HCT116 (cell line): ENCODE results near the gene BFSP2. TPM values are rescaled to one million over a fixed set of nuclear protein-coding genes. Genes with fewer than 3 reads are reported as not detected.

Experiments used
- ATAC-seq: fragments of 200-7000 bp; cut with Tn5 transposase; 2 replicates; pipeline ENCODE4 v1.9.1; 2020; ENCODE audit warnings: mild to moderate bottlenecking, moderate library complexity
- BruUV-seq: library from RNA; stranded (reverse); fragments of 400-500 nt; replicated peaks from 2 replicates; lab custom pipeline; 2021; lab: Mats Ljungman, UMichigan
- CTCF ChIA-PET: fragments of 300-600 bp; sonication (Branson Sonifier 250); formaldehyde crosslinking; loops from one replicate; lab custom pipeline; 2021; ENCODE audit warnings: antibody characterized with exemption; lab: Charles Lee
- POLR2A ChIA-PET: fragments of 300-600, 350-600 bp; sonication (Branson Sonifier 250); formaldehyde crosslinking; loops from one replicate; lab custom pipeline; 2021; ENCODE audit warnings: antibody characterized with exemption; lab: Charles Lee
- RAD21 ChIA-PET, 2 experiments: fragments of 300-600 bp; sonication (Branson Sonifier 250); formaldehyde crosslinking; loops; one replicate each; lab custom pipeline; 2023; ENCODE audit warnings: low total read pairs in 2 of 2; ENCODE audit not compliant: uncharacterized antibody in 2 of 2, unreplicated experiment in 2 of 2, low non-redundant PET in 1 of 2; lab: Charles Lee
- DNase-seq: peaks from one replicate; pipeline ENCODE4 v3.0.0-alpha.2; 2010; ENCODE audit warnings: low read depth, low spot score
- H2AFZ ChIP-seq: fragments of 200-600 bp; shearing (Covaris generic), sonication (generic); 2 replicates; pipeline ENCODE4 v1.6.1; 2017; ENCODE audit warnings: low read depth, mixed run types, mixed read lengths, antibody characterized with exemption, low read length; ENCODE audit not compliant: poor library complexity, severe bottlenecking
- H3K27ac ChIP-seq: 2 replicates; pipeline ENCODE4 v1.5.1; 2012; ENCODE audit warnings: low read depth, low read length
- H3K27me3 ChIP-seq: fragments of 200-600 bp; sonication (generic); 2 replicates; pipeline ENCODE4 v1.6.1; 2016; ENCODE audit warnings: mixed run types, low read length, mixed read lengths; ENCODE audit not compliant: insufficient read depth
- H3K36me3 ChIP-seq, 2 experiments: fragments of 200-500 bp in 1 of 2; fragments of 200-600 bp in 1 of 2; sonication (Bioruptor generic) in 1 of 2; sonication (generic) in 1 of 2; 2 replicates each; pipeline versions ENCODE4 v1.5.1 to v1.6.1; 2014 to 2016; ENCODE audit warnings: low read length in 2 of 2, inconsistent platforms in 1 of 2, mixed read lengths in 1 of 2, mixed run types in 1 of 2; ENCODE audit not compliant: insufficient read depth in 2 of 2, control insufficient read depth in 1 of 2
- H3K4me1 ChIP-seq, 2 experiments: fragments of 200-600 bp in 1 of 2; sonication (generic) in 1 of 2; 2 replicates each; pipeline versions ENCODE4 v1.5.1 to v1.6.1; 2012 to 2017; ENCODE audit warnings: low read length in 2 of 2, inconsistent platforms in 1 of 2, mild to moderate bottlenecking in 1 of 2, mixed read lengths in 1 of 2, mixed run types in 1 of 2, moderate library complexity in 1 of 2; ENCODE audit not compliant: insufficient read depth in 2 of 2, control insufficient read depth in 1 of 2
- H3K4me2 ChIP-seq: fragments of 200-600 bp; sonication (generic); 2 replicates; pipeline ENCODE4 v1.6.1; 2017; ENCODE audit warnings: mixed run types, low read length, mixed read lengths
- H3K4me3 ChIP-seq, 2 experiments: fragments of 200-600 bp in 1 of 2; sonication (generic) in 1 of 2; replicated peaks in 1 of 2; 2 replicates each; pipeline ENCODE4 v1.5.1; 2011 to 2016; ENCODE audit warnings: low read length in 2 of 2, control low read depth in 1 of 2, low read depth in 1 of 2, mild to moderate bottlenecking in 1 of 2, mixed read lengths in 1 of 2, mixed run types in 1 of 2
- H3K79me2 ChIP-seq: fragments of 200-600 bp; sonication (generic); 2 replicates; pipeline ENCODE4 v1.6.1; 2017; ENCODE audit warnings: mild to moderate bottlenecking, mixed run types, low read length, moderate library complexity, mixed read lengths; ENCODE audit not compliant: insufficient read depth
- H3K9ac ChIP-seq: fragments of 200-600 bp; sonication (generic); 2 replicates; pipeline ENCODE4 v1.6.1; 2016; ENCODE audit warnings: low read length, mixed read lengths
- H3K9me2 ChIP-seq: fragments of 200-600 bp; sonication (generic), shearing (Covaris generic); 2 replicates; pipeline ENCODE4 v1.6.1; 2017; ENCODE audit warnings: mixed run types, mild to moderate bottlenecking, moderate library complexity; ENCODE audit not compliant: insufficient read depth
- H3K9me3 ChIP-seq, 2 experiments: fragments of 200-500 bp in 1 of 2; fragments of 200-600 bp in 1 of 2; sonication (Bioruptor generic) in 1 of 2; sonication (generic) in 1 of 2; 2 replicates each; pipeline ENCODE4 v1.6.1; 2014 to 2017; ENCODE audit warnings: low read length in 2 of 2, mixed read lengths in 2 of 2, inconsistent platforms in 1 of 2, low read depth in 1 of 2, mild to moderate bottlenecking in 1 of 2, mixed run types in 1 of 2, moderate library complexity in 1 of 2; ENCODE audit not compliant: control insufficient read depth in 1 of 2, insufficient read depth in 1 of 2
- H4K20me1 ChIP-seq: fragments of 200-600 bp; sonication (generic), shearing (Covaris generic); 2 replicates; pipeline ENCODE4 v1.6.1; 2017; ENCODE audit warnings: mixed run types, mild to moderate bottlenecking, moderate library complexity; ENCODE audit not compliant: insufficient read depth
- EZH2 ChIP-seq: fragments of 200-600 bp; sonication (generic); IDR thresholded peaks from 2 replicates; pipeline ENCODE4 v1.6.1; 2017; ENCODE audit warnings: antibody characterized with exemption, mixed run types
- EZH2phosphoT487 ChIP-seq: fragments of 200-600 bp; IDR thresholded peaks from 2 replicates; pipeline ENCODE4 v1.6.1; 2018; ENCODE audit warnings: antibody characterized with exemption, borderline replicate concordance
- SIN3A ChIP-seq: IDR thresholded peaks from 2 replicates; pipeline ENCODE4 v1.6.1; 2012; ENCODE audit warnings: low read depth
- SP1 ChIP-seq: IDR thresholded peaks from 2 replicates; pipeline ENCODE4 v1.6.1; 2012; ENCODE audit warnings: low read depth
- TCF7L2 ChIP-seq: IDR thresholded peaks from 2 replicates; pipeline ENCODE4 v1.7.0; 2011; ENCODE audit warnings: borderline replicate concordance, inconsistent platforms; ENCODE audit not compliant: insufficient read depth, insufficient read length; ENCODE audit errors: extremely low read depth
- ZFX ChIP-seq: fragments of 450-650 bp; IDR thresholded peaks from 2 replicates; pipeline ENCODE4 v1.6.1; 2017
- ZNF274 ChIP-seq: fragments of 200-500 bp; sonication (Bioruptor generic); IDR thresholded peaks from 2 replicates; pipeline ENCODE4 v1.6.1; 2014; ENCODE audit warnings: mild to moderate bottlenecking, low read depth, low read length, inconsistent platforms
- intact Hi-C: fragments of 100-400 bp; cut with micrococcal nuclease; formaldehyde crosslinking; loops from 2 replicates; pipeline ENCODE4 v1.10.0; 2022
- total RNA-seq: library from RNA; stranded (reverse); gene quantifications from one replicate; pipeline ENCODE4 v1.2.1, GENCODE V29; 2021; ENCODE audit not compliant: unreplicated experiment
- TF ChIP-seq, protein P1 (sequence below): IDR thresholded peaks from 2 replicates; pipeline ENCODE4 v1.6.1; 2012; ENCODE audit warnings: low read depth
- TF ChIP-seq, protein P2 (sequence below): IDR thresholded peaks from 2 replicates; pipeline ENCODE4 v1.6.1; 2012
- TF ChIP-seq, protein P3 (sequence below), 3 experiments: fragments of 200-600 bp in 1 of 3; sonication (generic) in 1 of 3; IDR thresholded peaks in 2 of 3; conservative IDR thresholded peaks in 1 of 3; 2 replicates each; pipeline ENCODE4 v1.5.1; 2012 to 2017; ENCODE audit warnings: low read depth in 2 of 3, low read length in 2 of 3, antibody characterized with exemption in 1 of 3, borderline replicate concordance in 1 of 3, control low read depth in 1 of 3, mild to moderate bottlenecking in 1 of 3, mixed read lengths in 1 of 3, mixed run types in 1 of 3, moderate library complexity in 1 of 3; ENCODE audit not compliant: insufficient read depth in 1 of 3

BFSP2 gene
- total RNA-seq, 1 experiment from 2014 or later = not detected

DNA sequence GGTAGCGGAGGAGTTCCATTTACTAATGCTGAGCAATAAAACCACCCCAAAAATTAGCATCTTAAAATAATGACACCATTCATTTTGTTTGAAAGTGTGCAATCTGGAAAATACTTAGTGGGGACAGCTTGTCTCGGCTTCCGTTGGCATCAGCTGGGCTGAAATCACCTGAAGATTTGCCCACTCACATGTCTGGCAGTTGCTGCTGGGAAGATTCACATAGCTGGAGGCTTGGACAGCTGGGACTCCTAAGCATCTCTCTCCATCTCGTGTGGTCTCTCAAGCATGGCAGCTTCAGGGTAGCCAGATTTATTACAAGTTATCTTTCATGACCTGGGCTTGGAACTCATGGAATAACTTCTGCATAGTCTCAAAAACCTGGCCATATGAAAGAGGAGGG, 38.4 kb upstream of the BFSP2 start:
- ChIA-PET CTCF (no interaction called here), RAD21 (no interaction called here), POLR2A (no interaction called here)
- H3K27ac ChIP-seq = no peak overlapping the region
- no peak for DNase-seq
- no peaks in the 10 kb centered on the region for H3K4me1 ChIP-seq
- ATAC-seq = no peak
- H3K4me2 ChIP-seq = no peak overlapping the region
- no peaks in the 10 kb centered on the region for H3K9me2 ChIP-seq
- H2AFZ ChIP-seq = no peak overlapping the region
- no peak overlapping the region for H3K4me3 ChIP-seq
- H3K36me3 ChIP-seq = no peaks in the 10 kb centered on the region
- H3K9ac ChIP-seq = no peak overlapping the region
- H3K9me3 ChIP-seq = no peaks in the 10 kb centered on the region
- no peaks in the 10 kb centered on the region for H4K20me1 ChIP-seq
- no peaks in the 10 kb centered on the region for H3K79me2 ChIP-seq
- BruUV-seq = no TSS peak
- intact Hi-C loops = no loop called here
- peaks cover 66% of the 10 kb centered on the region for H3K27me3 ChIP-seq
- TF ChIP-seq, protein P1, sequence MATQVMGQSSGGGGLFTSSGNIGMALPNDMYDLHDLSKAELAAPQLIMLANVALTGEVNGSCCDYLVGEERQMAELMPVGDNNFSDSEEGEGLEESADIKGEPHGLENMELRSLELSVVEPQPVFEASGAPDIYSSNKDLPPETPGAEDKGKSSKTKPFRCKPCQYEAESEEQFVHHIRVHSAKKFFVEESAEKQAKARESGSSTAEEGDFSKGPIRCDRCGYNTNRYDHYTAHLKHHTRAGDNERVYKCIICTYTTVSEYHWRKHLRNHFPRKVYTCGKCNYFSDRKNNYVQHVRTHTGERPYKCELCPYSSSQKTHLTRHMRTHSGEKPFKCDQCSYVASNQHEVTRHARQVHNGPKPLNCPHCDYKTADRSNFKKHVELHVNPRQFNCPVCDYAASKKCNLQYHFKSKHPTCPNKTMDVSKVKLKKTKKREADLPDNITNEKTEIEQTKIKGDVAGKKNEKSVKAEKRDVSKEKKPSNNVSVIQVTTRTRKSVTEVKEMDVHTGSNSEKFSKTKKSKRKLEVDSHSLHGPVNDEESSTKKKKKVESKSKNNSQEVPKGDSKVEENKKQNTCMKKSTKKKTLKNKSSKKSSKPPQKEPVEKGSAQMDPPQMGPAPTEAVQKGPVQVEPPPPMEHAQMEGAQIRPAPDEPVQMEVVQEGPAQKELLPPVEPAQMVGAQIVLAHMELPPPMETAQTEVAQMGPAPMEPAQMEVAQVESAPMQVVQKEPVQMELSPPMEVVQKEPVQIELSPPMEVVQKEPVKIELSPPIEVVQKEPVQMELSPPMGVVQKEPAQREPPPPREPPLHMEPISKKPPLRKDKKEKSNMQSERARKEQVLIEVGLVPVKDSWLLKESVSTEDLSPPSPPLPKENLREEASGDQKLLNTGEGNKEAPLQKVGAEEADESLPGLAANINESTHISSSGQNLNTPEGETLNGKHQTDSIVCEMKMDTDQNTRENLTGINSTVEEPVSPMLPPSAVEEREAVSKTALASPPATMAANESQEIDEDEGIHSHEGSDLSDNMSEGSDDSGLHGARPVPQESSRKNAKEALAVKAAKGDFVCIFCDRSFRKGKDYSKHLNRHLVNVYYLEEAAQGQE = no peak
- TF ChIP-seq, protein P2, sequence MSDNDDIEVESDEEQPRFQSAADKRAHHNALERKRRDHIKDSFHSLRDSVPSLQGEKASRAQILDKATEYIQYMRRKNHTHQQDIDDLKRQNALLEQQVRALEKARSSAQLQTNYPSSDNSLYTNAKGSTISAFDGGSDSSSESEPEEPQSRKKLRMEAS = no peak
- TF ChIP-seq TCF7L2 = no peak
- no peak for TF ChIP-seq SIN3A
- no peak for TF ChIP-seq ZFX
- TF ChIP-seq ZNF274 = no peak
- TF ChIP-seq, protein P3, sequence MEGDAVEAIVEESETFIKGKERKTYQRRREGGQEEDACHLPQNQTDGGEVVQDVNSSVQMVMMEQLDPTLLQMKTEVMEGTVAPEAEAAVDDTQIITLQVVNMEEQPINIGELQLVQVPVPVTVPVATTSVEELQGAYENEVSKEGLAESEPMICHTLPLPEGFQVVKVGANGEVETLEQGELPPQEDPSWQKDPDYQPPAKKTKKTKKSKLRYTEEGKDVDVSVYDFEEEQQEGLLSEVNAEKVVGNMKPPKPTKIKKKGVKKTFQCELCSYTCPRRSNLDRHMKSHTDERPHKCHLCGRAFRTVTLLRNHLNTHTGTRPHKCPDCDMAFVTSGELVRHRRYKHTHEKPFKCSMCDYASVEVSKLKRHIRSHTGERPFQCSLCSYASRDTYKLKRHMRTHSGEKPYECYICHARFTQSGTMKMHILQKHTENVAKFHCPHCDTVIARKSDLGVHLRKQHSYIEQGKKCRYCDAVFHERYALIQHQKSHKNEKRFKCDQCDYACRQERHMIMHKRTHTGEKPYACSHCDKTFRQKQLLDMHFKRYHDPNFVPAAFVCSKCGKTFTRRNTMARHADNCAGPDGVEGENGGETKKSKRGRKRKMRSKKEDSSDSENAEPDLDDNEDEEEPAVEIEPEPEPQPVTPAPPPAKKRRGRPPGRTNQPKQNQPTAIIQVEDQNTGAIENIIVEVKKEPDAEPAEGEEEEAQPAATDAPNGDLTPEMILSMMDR (IDR thresholded peaks at IDR 0.05 in 2 of 3, conservative IDR thresholded peaks at IDR 0.05 in 1 of 3; ENCODE audit: borderline replicate concordance in 1 of 3, insufficient read depth in 1 of 3, low read depth in 2 of 3, low read length in 2 of 3) = no peak
- TF ChIP-seq SP1 = no peak
- TF ChIP-seq EZH2phosphoT487 = no peak
- TF ChIP-seq EZH2 = no peak
